Stimulated activated CD4-positive, alpha-beta T cell treated with anti-CD3 and anti-CD28 coated beads, Interleukin-4, amount 100 ng/mL, for 24 hours (primary cell): ENCODE results near the gene PPP2R5B.

Experiments used
- DNase-seq: peaks from one replicate; pipeline ENCODE4 v3.0.0-alpha.2; 2020

The PPP2R5B gene

GRCh38 chr11:64923944-64924909, at the start of gene PPP2R5B:
Gene PPP2R5B (plus strand): TSS chr11:64924689. CDS start chr11:64925735, 1,046 bp downstream.
- peak; percentile 90 for DNase-seq

- no peak for DNase-seq
These were observed 48.9 kb upstream of the PPP2R5B start for GRCh38 chr11:64875369-64876228.

- peak; percentile 58 for DNase-seq
These were observed 48.2 kb upstream of the PPP2R5B start for GRCh38 chr11:64876229-64876750.

- DNase-seq: no peak
These were observed 47.6 kb upstream of the PPP2R5B start for GRCh38 chr11:64876835-64877341.

GRCh38 chr11:64877390-64878222, 46.9 kb upstream of the PPP2R5B start:
- DNase-seq: peak; percentile 49

GRCh38 chr11:64878223-64878493, 46.3 kb upstream of the PPP2R5B start:
- no peak for DNase-seq

GRCh38 chr11:64878494-64879243, 45.8 kb upstream of the PPP2R5B start, which contains the start of gene EHD1:
Gene EHD1 (minus strand): TSS chr11:64878621. CDS start chr11:64878464, 157 bp downstream.
- peak; percentile 100 for DNase-seq

GRCh38 chr11:64879244-64879900, 45.1 kb upstream of the PPP2R5B start:
- no peak for DNase-seq

GRCh38 chr11:64880240-64881001, 44.1 kb upstream of the PPP2R5B start:
- no peak for DNase-seq

GRCh38 chr11:64881476-64881875, 43.0 kb upstream of the PPP2R5B start:
- DNase-seq: no peak

GRCh38 chr11:64882243-64882642, 42.2 kb upstream of the PPP2R5B start:
- no peak for DNase-seq

GRCh38 chr11:64883575-64883974, 40.9 kb upstream of the PPP2R5B start:
- no peak for DNase-seq

- no peak for DNase-seq
These were observed 40.5 kb upstream of the PPP2R5B start for GRCh38 chr11:64884019-64884418.

GRCh38 chr11:64885367-64886286, 38.9 kb upstream of the PPP2R5B start:
- DNase-seq: peak; percentile 58

GRCh38 chr11:64887234-64887756, 37.2 kb upstream of the PPP2R5B start:
- no peak for DNase-seq

GRCh38 chr11:64887757-64888405, 36.6 kb upstream of the PPP2R5B start:
- peak; percentile 85 for DNase-seq

GRCh38 chr11:64888406-64888728, 36.1 kb upstream of the PPP2R5B start:
- no peak for DNase-seq
